Chondrocyte (in vitro differentiated cells): ENCODE data around the gene TMCC2. TPM values are rescaled to one million over a fixed set of nuclear protein-coding genes. Genes with fewer than 3 reads are reported as not detected.

Experiments
- DNase-seq: peaks from one replicate; pipeline ENCODE4 v3.0.0; 2021; ENCODE audit warnings: mixed read lengths, low spot score
- H3K27ac Mint-ChIP-seq: one replicate; pipeline ENCODE4 v1.8.0; 2021; ENCODE audit warnings: mild to moderate bottlenecking, moderate library complexity, mixed read lengths; ENCODE audit not compliant: unreplicated experiment
- H3K27me3 Mint-ChIP-seq: 2 replicates; pipeline ENCODE4 v1.8.0; 2021; ENCODE audit warnings: low read depth, mixed read lengths
- H3K36me3 Mint-ChIP-seq: 2 replicates; pipeline ENCODE4 v1.8.0; 2021; ENCODE audit warnings: low read depth, mixed read lengths
- H3K4me1 Mint-ChIP-seq: 2 replicates; pipeline ENCODE4 v1.8.0; 2021; ENCODE audit warnings: low read depth, mild to moderate bottlenecking, mixed read lengths
- H3K4me3 Mint-ChIP-seq: one replicate; pipeline ENCODE4 v1.8.0; 2021; ENCODE audit warnings: mild to moderate bottlenecking, moderate library complexity, mixed read lengths; ENCODE audit not compliant: unreplicated experiment
- H3K9me3 Mint-ChIP-seq: 2 replicates; pipeline ENCODE4 v1.8.0; 2021; ENCODE audit warnings: low read depth, mixed read lengths
- CTCF ChIP-seq: fragments of 200-600 bp; sonication (generic); IDR thresholded peaks from 2 replicates; pipeline ENCODE4 v1.5.0; 2021; ENCODE audit warnings: antibody characterized with exemption, mild to moderate bottlenecking, moderate library complexity
- total RNA-seq: library from RNA; stranded (reverse); gene quantifications from 3 replicates; pipeline ENCODE4 v1.2.1, GENCODE V29; 2021

The TMCC2 gene
- total RNA-seq, 1 donor from 2014 or later: 4.8 TPM

- no peaks in the 10 kb centered on the region for H3K27me3 Mint-ChIP-seq
- H3K4me3 Mint-ChIP-seq: peak overlapping the region; percentile 94
- peaks cover 57% of the 10 kb centered on the region for H3K4me1 Mint-ChIP-seq
- H3K36me3 Mint-ChIP-seq: peaks cover 2% of the 10 kb centered on the region
- no peak for TF ChIP-seq CTCF
- H3K27ac Mint-ChIP-seq: peak overlapping the region; percentile 30
- no peaks in the 10 kb centered on the region for H3K9me3 Mint-ChIP-seq
- no peak for DNase-seq
Measured at GRCh38 chr1:205319081-205320018, 91.6 kb downstream of the TMCC2 start.

GRCh38 chr1:205321162-205321958, 93.6 kb downstream of the TMCC2 start, which contains the start of gene NUAK2:
Gene NUAK2 (minus strand): TSS chr1:205321745. CDS start chr1:205321628, 117 bp downstream.
- H3K4me3 Mint-ChIP-seq: peak within 1 kb of the TSS; percentile 94
- no peak for DNase-seq
- peaks cover 59% of the 10 kb centered on the region for H3K4me1 Mint-ChIP-seq
- H3K27ac Mint-ChIP-seq: peak within 1 kb of the TSS; percentile 83
- no peaks in the 10 kb centered on the region for H3K9me3 Mint-ChIP-seq
- peaks cover 2% of the 10 kb centered on the region for H3K36me3 Mint-ChIP-seq
- peaks cover 4% of the 10 kb centered on the region for H3K27me3 Mint-ChIP-seq
- peak; percentile 74 for TF ChIP-seq CTCF

- Mint-ChIP-seq H3K27ac (no peak overlapping the region), H3K9me3 (no peaks in the 10 kb centered on the region), H3K27me3 (peaks cover 4% of the 10 kb centered on the region), H3K4me3 (no peak overlapping the region), H3K4me1 (peaks cover 56% of the 10 kb centered on the region), H3K36me3 (peaks cover 2% of the 10 kb centered on the region)
- no peak for DNase-seq
- TF ChIP-seq CTCF: no peak
Measured at GRCh38 chr1:205321959-205322283, 94.2 kb downstream of the TMCC2 start.

Other genes starting within 250 kb of the TMCC2 start
- not detected in 3 replicates for gene CNTN2, start 184.7 kb upstream of the TMCC2 start, total RNA-seq
- gene TMEM81, start 143.5 kb upstream of the TMCC2 start, total RNA-seq: 2.5 to 3.8 TPM (median 3.7 TPM) in 3 replicates
- gene RBBP5, start 106.0 kb upstream of the TMCC2 start, total RNA-seq: 12.4 to 14.4 TPM (median 13.6 TPM) in 3 replicates
- gene DSTYK, start 16.2 kb upstream of the TMCC2 start, total RNA-seq: 12.5 to 12.7 TPM (median 12.6 TPM) in 3 replicates
- 1.7 to 3.3 TPM (median 3.3 TPM) in 3 replicates for gene NUAK2, start 93.8 kb downstream of the TMCC2 start, total RNA-seq
- 0.12 TPM in 1 of 3 replicates, not detected in the others for gene KLHDC8A, start 129.0 kb downstream of the TMCC2 start, total RNA-seq
- gene LEMD1, start 194.1 kb downstream of the TMCC2 start, total RNA-seq: not detected in 3 replicates
- gene BLACAT1, start 228.1 kb downstream of the TMCC2 start, total RNA-seq: not detected in 3 replicates